K562 (cell line): ENCODE results near the gene NCKIPSD. TPM values are rescaled to one million over a fixed set of nuclear protein-coding genes. Genes with fewer than 3 reads are reported as not detected.

Source experiments
- ARID3A ChIP-seq: IDR thresholded peaks from 2 replicates; pipeline ENCODE4 v1.6.1; 2012; ENCODE audit warnings: low read depth, low read length, improper control_type of control experiment, borderline replicate concordance
- CBFA2T2 ChIP-seq: fragments of 450-650 bp; conservative IDR thresholded peaks from 2 replicates; pipeline ENCODE4 v1.6.1; 2017; ENCODE audit warnings: mild to moderate bottlenecking
- CREB5 ChIP-seq: fragments of 250-450 bp; sonication (Bioruptor Pico); IDR thresholded peaks from 2 replicates; pipeline ENCODE4 v1.5.0; 2020; ENCODE audit warnings: mild to moderate bottlenecking
- E2F5 ChIP-seq: sonication (generic); formaldehyde crosslinking; IDR thresholded peaks from 2 replicates; pipeline ENCODE4 v1.8.0; 2022; ENCODE audit warnings: mild to moderate bottlenecking, missing genetic modification reagents
- EWSR1 ChIP-seq: fragments of 450-650 bp; IDR thresholded peaks from 2 replicates; pipeline ENCODE4 v1.6.1; 2018; ENCODE audit warnings: borderline replicate concordance, mild to moderate bottlenecking, low read depth, moderate library complexity; ENCODE audit not compliant: partially characterized antibody
- GATA2 ChIP-seq: sonication (generic); formaldehyde crosslinking; IDR thresholded peaks from 2 replicates; pipeline ENCODE4 v1.4.0; 2020; ENCODE audit warnings: mild to moderate bottlenecking, missing genetic modification reagents
- KAT2B ChIP-seq: IDR thresholded peaks from one replicate; pipeline ENCODE4 v1.6.1; 2012; ENCODE audit warnings: low read depth, mild to moderate bottlenecking, control low read depth, inconsistent platforms, low read length, moderate library complexity
- KLF10 ChIP-seq: fragments of 250-450 bp; sonication (Bioruptor Pico); IDR thresholded peaks from 2 replicates; pipeline ENCODE4 v1.6.1; 2021; ENCODE audit warnings: matching md5 sums
- MAFK ChIP-seq: IDR thresholded peaks from 2 replicates; pipeline ENCODE4 v1.6.1; 2011; ENCODE audit warnings: low read length, improper control_type of control experiment
- PTTG1 ChIP-seq: fragments of 450-650 bp; IDR thresholded peaks from 2 replicates; pipeline ENCODE4 v1.6.1; 2016; ENCODE audit warnings: low read depth, mild to moderate bottlenecking, missing genetic modification characterization, missing compliant biosample characterization
- RBM14 ChIP-seq: fragments of 200-400 bp; formaldehyde crosslinking; IDR thresholded peaks from 2 replicates; pipeline ENCODE4 v1.6.1; 2018; ENCODE audit warnings: low read depth, mild to moderate bottlenecking, low read length, moderate library complexity, borderline replicate concordance; ENCODE audit not compliant: insufficient read depth
- RBM15 ChIP-seq: fragments of 200-400 bp; formaldehyde crosslinking; IDR thresholded peaks from 2 replicates; pipeline ENCODE4 v1.6.1; 2018; ENCODE audit warnings: mild to moderate bottlenecking, low read length, moderate library complexity; ENCODE audit not compliant: insufficient read depth
- TAF15 ChIP-seq: fragments of 200-400 bp; formaldehyde crosslinking; IDR thresholded peaks from 2 replicates; pipeline ENCODE4 v1.6.1; 2017; ENCODE audit warnings: mild to moderate bottlenecking, low read depth, low read length, moderate library complexity
- TAF7 ChIP-seq: fragments of 450-650 bp; IDR thresholded peaks from 2 replicates; pipeline ENCODE4 v1.6.1; 2016; ENCODE audit warnings: missing genetic modification characterization, missing compliant biosample characterization
- THAP7 ChIP-seq: fragments of 250-450 bp; sonication (Bioruptor Pico); IDR thresholded peaks from 2 replicates; pipeline ENCODE4 v1.5.0; 2021
- ZBTB7A ChIP-seq: IDR thresholded peaks from 2 replicates; pipeline ENCODE4 v1.6.1; 2011; ENCODE audit warnings: low read depth, mild to moderate bottlenecking, low read length, moderate library complexity, borderline replicate concordance; ENCODE audit not compliant: control insufficient read depth
- ZFP1 ChIP-seq: fragments of 450-650 bp; formaldehyde crosslinking; IDR thresholded peaks from 2 replicates; pipeline ENCODE4 v1.4.0; 2020; ENCODE audit warnings: mild to moderate bottlenecking, mixed read lengths
- ZNF143 ChIP-seq: sonication (generic); formaldehyde crosslinking; IDR thresholded peaks from 2 replicates; pipeline ENCODE4 v1.9.0; 2022; ENCODE audit warnings: mild to moderate bottlenecking, missing genetic modification reagents
- ZNF239 ChIP-seq: fragments of 250-450 bp; sonication (Bioruptor Pico); IDR thresholded peaks from 2 replicates; pipeline ENCODE4 v1.4.0; 2020; ENCODE audit warnings: mild to moderate bottlenecking
- ZNF408 ChIP-seq: fragments of 250-450 bp; sonication (Bioruptor Pico); IDR thresholded peaks from 2 replicates; pipeline ENCODE4 v1.4.0; 2020; ENCODE audit warnings: low read depth, mild to moderate bottlenecking, moderate library complexity
- ZNF449 ChIP-seq: fragments of 250-450 bp; sonication (Bioruptor Pico); IDR thresholded peaks from 2 replicates; pipeline ENCODE4 v1.8.0; 2022; ENCODE audit warnings: moderate library complexity, mild to moderate bottlenecking, inconsistent platforms
- ZNF695 ChIP-seq: fragments of 450-650 bp; formaldehyde crosslinking; IDR thresholded peaks from 2 replicates; pipeline ENCODE4 v1.4.0; 2020; ENCODE audit warnings: mild to moderate bottlenecking, moderate library complexity
- ZNF696 ChIP-seq: fragments of 250-450 bp; sonication (Bioruptor Pico); conservative IDR thresholded peaks from 2 replicates; pipeline ENCODE4 v1.4.0; 2020; ENCODE audit warnings: mild to moderate bottlenecking, moderate library complexity
- polyA plus RNA-seq, 8 experiments: library from polyadenylated mRNA; depleted of rRNA in 4 of 8; stranded (reverse) in 5 of 8; unstranded in 3 of 8; fragments of >200 nt; fragmentation: Nextera tagmentation in 2 of 8; fragmentation: Illumina TruSeq in 1 of 8; extraction: Ambion mirVana in 2 of 8; extraction: Trizol in 1 of 8; gene quantifications; 2 replicates each; pipeline versions ENCODE4 v1.2.1 to v1.2.3, GENCODE V29; 2011 to 2014; ENCODE audit warnings: inconsistent platforms in 1 of 8, missing spikeins in 1 of 8
- total RNA-seq, 7 experiments: library from RNA; depleted of rRNA in 6 of 7; stranded (reverse); fragments of >200 nt in 6 of 7; fragmentation: Illumina TruSeq in 2 of 7; extraction: Trizol in 2 of 7; gene quantifications; 2 replicates each; pipeline versions ENCODE4 v1.2.1 to v1.2.3, GENCODE V29; 2011 to 2021; ENCODE audit warnings: low replicate concordance in 1 of 7

The NCKIPSD gene
- total and polyA plus RNA-seq, 9 of the 15 experiments (the other 6 are each of a cell fraction or from before 2014, with no cell fraction given) = 0.49 to 24.4 (median 12.3) TPM

- TF ChIP-seq THAP7 (CRISPR knock-in tag) = no peak
- no peak for TF ChIP-seq CBFA2T2
- TF ChIP-seq CREB5 (CRISPR knock-in tag) = no peak
- no peak for TF ChIP-seq ARID3A
- no peak for TF ChIP-seq EWSR1
- no peak for TF ChIP-seq ZNF408
- no peak for TF ChIP-seq RBM15
- TF ChIP-seq ZNF239 = no peak
- no peak for TF ChIP-seq MAFK
- TF ChIP-seq ZBTB7A = no peak; the same call in 1 of the 2 replicates
- TF ChIP-seq ZNF695 (CRISPR knock-in tag) = no peak
- TF ChIP-seq ZNF449 (CRISPR knock-in tag) = no peak
- no peak for TF ChIP-seq RBM14
- TF ChIP-seq TAF7 (tag) = no peak
- no peak for TF ChIP-seq TAF15
- TF ChIP-seq KAT2B = no peak
- no peak for TF ChIP-seq ZFP1 (CRISPR knock-in tag)
- TF ChIP-seq KLF10 = no peak
- no peak for TF ChIP-seq ZNF143
- no peak for TF ChIP-seq ZNF696
- no peak for TF ChIP-seq PTTG1
- TF ChIP-seq GATA2 (CRISPR knock-in tag) = no peak
- no peak for TF ChIP-seq E2F5 (CRISPR knock-in tag)
Observed at GRCh38 chr3:48635222-48636021, 50.3 kb downstream of the NCKIPSD start, which contains the start of gene SLC26A6 (continued).
